K562 (cell line): Measurements from ENCODE around the gene TOMM6. TPM values are rescaled to one million over a fixed set of nuclear protein-coding genes. Genes with fewer than 3 reads are reported as not detected.

Experiments used
- ATF3 ChIP-seq, 2 experiments: fragments of 450-650 bp in 1 of 2; sonication (generic) in 1 of 2; formaldehyde crosslinking in 1 of 2; IDR thresholded peaks in 1 of 2; conservative IDR thresholded peaks in 1 of 2; 2 replicates each; pipeline versions ENCODE4 v1.6.1 to v1.8.1; 2016 to 2023; ENCODE audit warnings: mild to moderate bottlenecking in 2 of 2, moderate library complexity in 2 of 2, inconsistent platforms in 1 of 2, missing genetic modification reagents in 1 of 2
- CBFA2T2 ChIP-seq: fragments of 450-650 bp; conservative IDR thresholded peaks from 2 replicates; pipeline ENCODE4 v1.6.1; 2017; ENCODE audit warnings: mild to moderate bottlenecking
- FOXJ3 ChIP-seq: sonication (generic); formaldehyde crosslinking; IDR thresholded peaks from 2 replicates; pipeline ENCODE4 v1.4.0; 2020; ENCODE audit warnings: mild to moderate bottlenecking, missing genetic modification reagents
- GABPB1 ChIP-seq: sonication (generic); formaldehyde crosslinking; IDR thresholded peaks from 2 replicates; pipeline ENCODE4 v1.8.0; 2022; ENCODE audit warnings: mild to moderate bottlenecking, missing genetic modification reagents
- HDAC3 ChIP-seq: fragments of 450-650 bp; IDR thresholded peaks from 2 replicates; pipeline ENCODE4 v1.6.1; 2018; ENCODE audit warnings: borderline replicate concordance, mild to moderate bottlenecking, moderate library complexity; ENCODE audit not compliant: partially characterized antibody
- HES1 ChIP-seq: fragments of 450-650 bp; IDR thresholded peaks from 2 replicates; pipeline ENCODE4 v1.6.1; 2016; ENCODE audit warnings: low read depth, mild to moderate bottlenecking, moderate library complexity
- HIVEP1 ChIP-seq: fragments of 250-450 bp; sonication (Bioruptor Pico); IDR thresholded peaks from 2 replicates; pipeline ENCODE4 v1.4.0; 2020; ENCODE audit warnings: mild to moderate bottlenecking
- MTA1 ChIP-seq: fragments of 450-650 bp; IDR thresholded peaks from 2 replicates; pipeline ENCODE4 v1.6.1; 2017; ENCODE audit warnings: borderline replicate concordance
- MYBL2 ChIP-seq, 2 experiments: fragments of 450-650 bp in 1 of 2; sonication (generic) in 1 of 2; formaldehyde crosslinking in 1 of 2; IDR thresholded peaks; 2 replicates each; pipeline versions ENCODE4 v1.6.1 to v1.8.1; 2017 to 2022; ENCODE audit warnings: borderline replicate concordance in 1 of 2, inconsistent platforms in 1 of 2, low read depth in 1 of 2, mild to moderate bottlenecking in 1 of 2, missing genetic modification reagents in 1 of 2, moderate library complexity in 1 of 2
- SP1 ChIP-seq: sonication (generic); formaldehyde crosslinking; IDR thresholded peaks from 2 replicates; pipeline ENCODE4 v1.8.1; 2022; ENCODE audit warnings: mild to moderate bottlenecking, missing genetic modification reagents
- SRF ChIP-seq, 2 experiments: fragments of 250-450, 450-650 bp in 1 of 2; sonication (Bioruptor Pico) in 1 of 2; sonication (generic) in 1 of 2; formaldehyde crosslinking; IDR thresholded peaks; 2 replicates each; pipeline versions ENCODE4 v1.5.0 to v1.5.1; 2020 to 2022; ENCODE audit warnings: mild to moderate bottlenecking in 1 of 2, missing genetic modification reagents in 1 of 2
- TCF3 ChIP-seq: sonication (generic); formaldehyde crosslinking; IDR thresholded peaks from 2 replicates; pipeline ENCODE4 v1.4.0; 2020; ENCODE audit warnings: mild to moderate bottlenecking, missing genetic modification reagents
- TFAM ChIP-seq: fragments of 250-450 bp; sonication (Bioruptor Pico); conservative IDR thresholded peaks from 2 replicates; pipeline ENCODE4 v1.5.0; 2021; ENCODE audit warnings: mild to moderate bottlenecking, moderate library complexity
- ZBTB34 ChIP-seq: fragments of 250-450 bp; sonication (Bioruptor Pico); IDR thresholded peaks from 2 replicates; pipeline ENCODE4 v1.8.0; 2021; ENCODE audit warnings: mild to moderate bottlenecking, moderate library complexity
- ZNF224 ChIP-seq: sonication (generic); formaldehyde crosslinking; IDR thresholded peaks from 2 replicates; pipeline ENCODE4 v1.8.0; 2022; ENCODE audit warnings: mild to moderate bottlenecking, missing genetic modification reagents
- ZNF395 ChIP-seq: fragments of 200-800 bp; sonication (Bioruptor generic); IDR thresholded peaks from 2 replicates; pipeline ENCODE4 v1.6.1; 2017; ENCODE audit warnings: missing genetic modification characterization, missing compliant biosample characterization
- polyA plus RNA-seq, 8 experiments: library from polyadenylated mRNA; depleted of rRNA in 4 of 8; stranded (reverse) in 5 of 8; unstranded in 3 of 8; fragments of >200 nt; fragmentation: Nextera tagmentation in 2 of 8; fragmentation: Illumina TruSeq in 1 of 8; extraction: Ambion mirVana in 2 of 8; extraction: Trizol in 1 of 8; gene quantifications; 2 replicates each; pipeline versions ENCODE4 v1.2.1 to v1.2.3, GENCODE V29; 2011 to 2014; ENCODE audit warnings: inconsistent platforms in 1 of 8, missing spikeins in 1 of 8
- total RNA-seq, 7 experiments: library from RNA; depleted of rRNA in 6 of 7; stranded (reverse); fragments of >200 nt in 6 of 7; fragmentation: Illumina TruSeq in 2 of 7; extraction: Trizol in 2 of 7; gene quantifications; 2 replicates each; pipeline versions ENCODE4 v1.2.1 to v1.2.3, GENCODE V29; 2011 to 2021; ENCODE audit warnings: low replicate concordance in 1 of 7

TOMM6 gene
- total and polyA plus RNA-seq, 9 of the 15 experiments (the other 6 are each of a cell fraction or from before 2014, with no cell fraction given) = 380 to 2,097 (median 1,065) TPM

- TF ChIP-seq ATF3 (IDR thresholded peaks at IDR 0.05) (peak; percentile 59), ATF3 (CRISPR knock-in tag; conservative IDR thresholded peaks at IDR 0.05) (no peak), ZBTB34 (no peak), CBFA2T2 (peak; percentile 54), TFAM (no peak), MTA1 (peak; percentile 58; the same call in 1 of the 2 replicates), SP1 (CRISPR knock-in tag) (no peak; the same call in 1 of the 2 replicates), HDAC3 (no peak), TCF3 (CRISPR knock-in tag) (peak; percentile 77), HES1 (peak; percentile 72; the same call in 1 of the 2 replicates), HIVEP1 (CRISPR knock-in tag) (no peak), MYBL2 (IDR thresholded peaks at IDR 0.05; ENCODE audit: low read depth) (no peak), MYBL2 (CRISPR knock-in tag; IDR thresholded peaks at IDR 0.05; ENCODE audit: borderline replicate concordance) (no peak), SRF (CRISPR knock-in tag; IDR thresholded peaks at IDR 0.05) (peak in 1 of 2 experiments; percentile 68; a peak in 1 of 4 replicates), ZNF224 (no peak), GABPB1 (CRISPR knock-in tag) (no peak), FOXJ3 (CRISPR knock-in tag) (no peak), ZNF395 (CRISPR knock-in tag) (peak; percentile 48; the same call in 1 of the 2 replicates)
These were observed 40.0 kb upstream of the TOMM6 start, which contains the start of gene PGC (continued) for GRCh38 chr6:41747256-41748101.
